ENCODE measurements around the gene SLC39A7. TPM values are rescaled to one million over a fixed set of nuclear protein-coding genes. Genes with fewer than 3 reads are reported as not detected.

The SLC39A7 gene
- total and polyA plus RNA-seq, 2 of the 13 experiments (the other 11 are each of a cell fraction or from before 2014, with no cell fraction given), result 142 to 229 TPM

- TF ChIP-seq RCOR2 (CRISPR knock-in tag; IDR thresholded peaks at IDR 0.05), result peak; percentile 66; the same call in 1 of the 2 replicates
- no peak for TF ChIP-seq CHD4 (IDR thresholded peaks at IDR 0.05; ENCODE audit: borderline replicate concordance, low read length)
- TF ChIP-seq ZFP1 (CRISPR knock-in tag; IDR thresholded peaks at IDR 0.05), result no peak
- TF ChIP-seq HNRNPH1 (optimal IDR thresholded peaks at IDR 0.05; ENCODE audit: low read depth, low read length), result no peak
- no peak for TF ChIP-seq IKZF4 (CRISPR knock-in tag; IDR thresholded peaks at IDR 0.05; ENCODE audit: borderline replicate concordance, low read depth, not compliant biosample characterization)
- TF ChIP-seq NONO (IDR thresholded peaks at IDR 0.05), result no peak
- TF ChIP-seq NONO (CRISPR knock-in tag; conservative IDR thresholded peaks at IDR 0.05), result peak; percentile 97
- TF ChIP-seq, protein P1, sequence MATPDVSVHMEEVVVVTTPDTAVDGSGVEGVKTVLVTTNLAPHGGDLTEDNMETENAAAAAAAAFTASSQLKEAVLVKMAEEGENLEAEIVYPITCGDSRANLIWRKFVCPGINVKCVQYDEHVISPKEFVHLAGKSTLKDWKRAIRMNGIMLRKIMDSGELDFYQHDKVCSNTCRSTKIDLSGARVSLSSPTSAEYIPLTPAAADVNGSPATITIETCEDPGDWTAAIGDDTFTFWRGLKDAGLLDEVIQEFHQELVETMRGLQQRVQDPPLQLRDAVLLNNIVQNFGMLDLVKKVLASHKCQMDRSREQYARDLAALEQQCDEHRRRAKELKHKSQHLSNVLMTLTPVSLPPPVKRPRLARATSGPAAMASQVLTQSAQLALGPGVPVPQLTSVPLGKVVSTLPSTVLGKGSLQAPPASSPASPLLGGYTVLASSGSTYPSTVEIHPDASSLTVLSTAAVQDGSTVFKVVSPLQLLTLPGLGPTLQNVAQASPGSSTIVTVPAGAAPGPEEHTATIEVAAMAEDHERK (CRISPR knock-in tag; IDR thresholded peaks at IDR 0.05; ENCODE audit: low read depth), result no peak
- no peak for TF ChIP-seq RBAK (CRISPR knock-in tag; IDR thresholded peaks at IDR 0.05)
- TF ChIP-seq KIAA2018 (CRISPR knock-in tag; IDR thresholded peaks at IDR 0.05; ENCODE audit: borderline replicate concordance), result peak; percentile 87; the same call in 1 of the 2 replicates
- TF ChIP-seq ZNF891 (CRISPR knock-in tag; IDR thresholded peaks at IDR 0.05), result no peak; the same call in 1 of the 2 replicates
- TF ChIP-seq HBP1 (CRISPR knock-in tag; IDR thresholded peaks at IDR 0.05; ENCODE audit: low read depth), result peak; percentile 74; the same call in 1 of the 2 replicates
- no peak for TF ChIP-seq SIN3B (IDR thresholded peaks at IDR 0.05; ENCODE audit: low read length)
- TF ChIP-seq ZFP36L2 (CRISPR knock-in tag; IDR thresholded peaks at IDR 0.05), result no peak
- TF ChIP-seq RBFOX2 (IDR thresholded peaks at IDR 0.05; ENCODE audit: low read depth, low read length), result peak; percentile 89
- peak; percentile 96 for TF ChIP-seq PHF8 (CRISPR knock-in tag; IDR thresholded peaks at IDR 0.05)
- TF ChIP-seq ZNF3 (CRISPR knock-in tag; IDR thresholded peaks at IDR 0.05), result no peak
- TF ChIP-seq TCF7L2 (IDR thresholded peaks at IDR 0.05; ENCODE audit: low read depth, low read length), result no peak
- TF ChIP-seq ZNF260 (CRISPR knock-in tag; IDR thresholded peaks at IDR 0.05; ENCODE audit: borderline replicate concordance, low read depth), result no peak
- no peak for TF ChIP-seq MTF1 (CRISPR knock-in tag; IDR thresholded peaks at IDR 0.05)
These were observed 48.5 kb downstream of the SLC39A7 start (continued) for GRCh38 chr6:33248932-33249731.
